ENCODE measurements around the gene ATRN. TPM values are rescaled to one million over a fixed set of nuclear protein-coding genes. Genes with fewer than 3 reads are reported as not detected.

Gene ATRN
- total and polyA plus RNA-seq, 2 of the 8 experiments (the other 6 are each of a cell fraction or from before 2014, with no cell fraction given) = 12.0 to 17.4 TPM

- Histone ChIP-seq H4K5ac (ENCODE audit: insufficient read length, low read depth, low read length) (no peak overlapping the region), H2BK120ac (replicated peaks; ENCODE audit: low read depth, low read length) (no peak overlapping the region), H3K9me3 (ENCODE audit: insufficient read depth in 2 of 2, low read depth in 1 of 2, low read length in 1 of 2) (no peaks in the 10 kb centered on the region), H3K79me2 (ENCODE audit: control insufficient read depth in 1 of 2, insufficient read depth in 2 of 2, low read length in 2 of 2) (peaks cover 0 to 12% of the 10 kb centered on the region in 2 experiments; a peak in 2 of 4 replicates), H3K14ac (ENCODE audit: insufficient read length) (no peak overlapping the region), H4K91ac (replicated peaks; ENCODE audit: insufficient read length, low read length) (no peak overlapping the region), H3K23me2 (ENCODE audit: low read depth, low read length) (peaks cover 15% of the 10 kb centered on the region), H3K27me3 (replicated peaks in 1 of 4; ENCODE audit: control insufficient read depth in 3 of 4, extremely low read depth in 1 of 4, insufficient read depth in 3 of 4, low read length in 3 of 4) (peaks cover 0 to 31% (median 22%) of the 10 kb centered on the region in 4 experiments; a peak in 6 of 7 replicates), H3K18ac (ENCODE audit: extremely low read depth, low read length) (no peak overlapping the region; the same call in 1 of the 2 replicates), H3K4me2 (ENCODE audit: insufficient read depth in 1 of 2, low read depth in 2 of 2, low read length in 2 of 2) (peak overlapping the region; percentile 84 to 100), H2BK12ac (ENCODE audit: low read depth, low read length) (no peak overlapping the region), H4K8ac (ENCODE audit: extremely low read depth, insufficient read depth, low read length) (no peak overlapping the region), H2AK5ac (ENCODE audit: low read depth, low read length) (no peak overlapping the region), H3K4ac (replicated peaks; ENCODE audit: insufficient read length, low read depth, low read length) (peak overlapping the region; percentile 89), H3K9ac (replicated peaks in 1 of 4; ENCODE audit: extremely low read depth in 1 of 4, low read depth in 3 of 4, low read length in 3 of 4) (peak overlapping the region in 2 of 4 experiments; percentile 52 to 56; a peak in 3 of 7 replicates), H2BK15ac (ENCODE audit: low read length) (no peak overlapping the region), H3K79me1 (ENCODE audit: low read depth, low read length) (peaks cover 9% of the 10 kb centered on the region; the same call in 1 of the 2 replicates), H3K23ac (ENCODE audit: insufficient read length) (no peak overlapping the region), H3K27ac (ENCODE audit: low read depth, low read length) (no peak overlapping the region), H3K4me3 (ENCODE audit: extremely low read depth in 1 of 4, insufficient read depth in 2 of 4, low read depth in 3 of 4, low read length in 4 of 4) (peak overlapping the region; percentile 70 to 85 (median 80)), H3K4me1 (replicated peaks in 1 of 4; ENCODE audit: control insufficient read depth in 3 of 4, insufficient read depth in 4 of 4, low read length in 3 of 4) (no peaks in the 10 kb centered on the region; a peak in 1 of 7 replicates), H2BK5ac (ENCODE audit: low read depth, low read length) (0 out of 2 replicates have a peak overlapping the region, but pooled peaks have one; percentile 35), H4K20me1 (replicated peaks in 1 of 2; ENCODE audit: control insufficient read depth in 1 of 2, insufficient read depth in 2 of 2, low read length in 2 of 2) (peaks cover 0 to 4% of the 10 kb centered on the region in 2 experiments), H3K36me3 (ENCODE audit: control insufficient read depth in 2 of 4, insufficient read depth in 4 of 4, low read length in 3 of 4) (no peaks in the 10 kb centered on the region), H3K56ac (replicated peaks; ENCODE audit: insufficient read length, low read depth, low read length) (no peak overlapping the region), H2BK20ac (ENCODE audit: low read length) (no peak overlapping the region), H2AFZ (ENCODE audit: low read length) (peak overlapping the region; percentile 47; the same call in 1 of the 2 replicates)
- no peak for DNase-seq (ENCODE audit: low read depth in 1 of 2, low spot score in 2 of 2)
- ChIA-PET CTCF (ENCODE audit: partially characterized antibody) (interaction anchor here (0.6 to 1.4 kb wide), 3 partner anchors 15 to 23 kb away, joined by 3 to 6 read pairs (median 5); no protein-coding TSS in a partner anchor), POLR2A (ENCODE audit: partially characterized antibody) (interaction anchor here (1.0 to 1.2 kb wide), 2 partner anchors 16 to 67 kb away, joined by 3 read pairs; no protein-coding TSS in a partner anchor)
- FAIRE-seq = no peak
- WGBS, 2 experiments (ENCODE audit: extremely low coverage in 1 of 2, insufficient coverage in 1 of 2, insufficient read length in 1 of 2, insufficient replicate concordance in 2 of 2, low coverage in 1 of 2, low lambda C conversion rate in 2 of 2, missing lambda C conversion rate in 1 of 2) = 60% methylated on average over 13 of the region's 13 CpGs; no CpG with 5 or more reads in 1 of the 2 experiments
- no peak for TF ChIP-seq KDM5A (IDR thresholded peaks at IDR 0.05; ENCODE audit: low read length)
- TF ChIP-seq EGR1 (IDR thresholded peaks at IDR 0.05; ENCODE audit: borderline replicate concordance, low read depth, low read length) = no peak
- no peak for TF ChIP-seq CEBPB (IDR thresholded peaks at IDR 0.05; ENCODE audit: low read depth, low read length)
- no peak for TF ChIP-seq SP4 (IDR thresholded peaks at IDR 0.05; ENCODE audit: low read length)
- TF ChIP-seq ZNF274 (IDR thresholded peaks at IDR 0.05; ENCODE audit: borderline replicate concordance, extremely low read depth, low read length) = no peak
- no peak for TF ChIP-seq JUND (IDR thresholded peaks at IDR 0.05; ENCODE audit: low read length)
- no peak for TF ChIP-seq USF2 (IDR thresholded peaks at IDR 0.05; ENCODE audit: low read length)
Observed at GRCh38 chr20:3470208-3470626, 601 bp upstream of the ATRN start.

Data from H1 (cell line).